ENCODE data around the gene WDR54. TPM values are rescaled to one million over a fixed set of nuclear protein-coding genes. Genes with fewer than 3 reads are reported as not detected.
"Not testable (repeated sequence)": the region's sequence is repeated elsewhere in the genome, so short reads cannot be mapped to it uniquely, and the experiment has no call there.

WDR54 gene
- total RNA-seq, 4 donors from 2014 or later = 9.6 to 25.2 (median 18.5) TPM

- Histone ChIP-seq H3K27ac (no peak overlapping the region), H3K4me3 (no peak overlapping the region), H3K27me3 (no peaks in the 10 kb centered on the region), H3K36me3 (no peaks in the 10 kb centered on the region), H3K9me3 (no peaks in the 10 kb centered on the region), H3K4me1 (peaks cover 0 to 57% (median 21%) of the 10 kb centered on the region in 4 donors)
- no peak for DNase-seq (ENCODE audit: low spot score in 2 of 2)
- TF ChIP-seq POLR2A (IDR thresholded peaks at IDR 0.05) (no peak), CTCF (IDR thresholded peaks at IDR 0.05) (no peak), EP300 (IDR thresholded peaks at IDR 0.05) (no peak)
- 88 to 89% methylated on average over 6 of the region's 6 CpGs for WGBS, 2 donors
Measured at GRCh38 chr2:74417763-74418162, 3.8 kb upstream of the WDR54 start.

- 73 to 83% methylated on average over 23 to 27 of the region's 27 CpGs for WGBS, 2 donors
- peak overlapping the region in 1 of 4 donors; percentile 3 for H3K27ac ChIP-seq
- DNase-seq (ENCODE audit: low spot score in 2 of 2) = no peak
- H3K27me3 ChIP-seq = no peaks in the 10 kb centered on the region
- H3K4me1 ChIP-seq = peaks cover 0 to 57% (median 21%) of the 10 kb centered on the region in 4 donors
- no peaks in the 10 kb centered on the region for H3K9me3 ChIP-seq
- no peak overlapping the region for H3K4me3 ChIP-seq
- TF ChIP-seq CTCF (IDR thresholded peaks at IDR 0.05) = no peak
- no peak for TF ChIP-seq POLR2A (IDR thresholded peaks at IDR 0.05)
- no peak for TF ChIP-seq EP300 (IDR thresholded peaks at IDR 0.05)
- no peaks in the 10 kb centered on the region for H3K36me3 ChIP-seq
Measured at GRCh38 chr2:74418312-74418711, 3.2 kb upstream of the WDR54 start.

GRCh38 chr2:74419345-74419744 lies 2.2 kb upstream of the WDR54 start:
- WGBS, 2 donors = 81 to 82% methylated on average over 1 of the region's 1 CpG
- no peaks in the 10 kb centered on the region for H3K36me3 ChIP-seq
- DNase-seq (ENCODE audit: low spot score in 2 of 2) = no peak
- peaks cover 0 to 47% (median 18%) of the 10 kb centered on the region in 4 donors for H3K4me1 ChIP-seq
- H3K9me3 ChIP-seq = no peaks in the 10 kb centered on the region
- H3K4me3 ChIP-seq = no peak overlapping the region
- no peak overlapping the region for H3K27ac ChIP-seq
- H3K27me3 ChIP-seq = no peaks in the 10 kb centered on the region
- TF ChIP-seq POLR2A (IDR thresholded peaks at IDR 0.05) = no peak
- TF ChIP-seq EP300 (IDR thresholded peaks at IDR 0.05) = no peak
- no peak for TF ChIP-seq CTCF (IDR thresholded peaks at IDR 0.05)

- Histone ChIP-seq H3K27ac (no peak overlapping the region), H3K4me3 (no peak overlapping the region), H3K36me3 (peaks cover 0 to 3% (median 0%) of the 10 kb centered on the region in 3 donors), H3K27me3 (no peaks in the 10 kb centered on the region), H3K9me3 (no peaks in the 10 kb centered on the region), H3K4me1 (peaks cover 0 to 40% (median 15%) of the 10 kb centered on the region in 4 donors)
- WGBS, 2 donors = 76 to 80% methylated on average over 2 of the region's 2 CpGs
- DNase-seq (ENCODE audit: low spot score in 2 of 2) = no peak
- no peak for TF ChIP-seq POLR2A (IDR thresholded peaks at IDR 0.05)
- TF ChIP-seq CTCF (IDR thresholded peaks at IDR 0.05) = no peak
- no peak for TF ChIP-seq EP300 (IDR thresholded peaks at IDR 0.05)
Measured at GRCh38 chr2:74420006-74420405, 1.5 kb upstream of the WDR54 start.

GRCh38 chr2:74420443-74421103 lies 957 bp upstream of the WDR54 start:
- not testable (repeated sequence) for H3K36me3 ChIP-seq; DNase-seq (ENCODE audit: low spot score in 2 of 2); H3K9me3 ChIP-seq; H3K27me3 ChIP-seq
- peaks cover 0 to 35% (median 14%) of the 10 kb centered on the region in 4 donors for H3K4me1 ChIP-seq
- peak overlapping the region; percentile 2 to 88 (median 82) for H3K27ac ChIP-seq
- H3K4me3 ChIP-seq = peak overlapping the region in 2 of 4 donors; percentile 42 to 70
- 78% methylated on average over 19 of the region's 19 CpGs for WGBS, 2 donors

Data from tibial nerve (tissue), 4 donors.